ENCODE results near the gene DUOXA1. TPM values are rescaled to one million over a fixed set of nuclear protein-coding genes. Genes with fewer than 3 reads are reported as not detected.

DUOXA1 gene
- total RNA-seq, 1 experiment from 2014 or later: not detected

DNA sequence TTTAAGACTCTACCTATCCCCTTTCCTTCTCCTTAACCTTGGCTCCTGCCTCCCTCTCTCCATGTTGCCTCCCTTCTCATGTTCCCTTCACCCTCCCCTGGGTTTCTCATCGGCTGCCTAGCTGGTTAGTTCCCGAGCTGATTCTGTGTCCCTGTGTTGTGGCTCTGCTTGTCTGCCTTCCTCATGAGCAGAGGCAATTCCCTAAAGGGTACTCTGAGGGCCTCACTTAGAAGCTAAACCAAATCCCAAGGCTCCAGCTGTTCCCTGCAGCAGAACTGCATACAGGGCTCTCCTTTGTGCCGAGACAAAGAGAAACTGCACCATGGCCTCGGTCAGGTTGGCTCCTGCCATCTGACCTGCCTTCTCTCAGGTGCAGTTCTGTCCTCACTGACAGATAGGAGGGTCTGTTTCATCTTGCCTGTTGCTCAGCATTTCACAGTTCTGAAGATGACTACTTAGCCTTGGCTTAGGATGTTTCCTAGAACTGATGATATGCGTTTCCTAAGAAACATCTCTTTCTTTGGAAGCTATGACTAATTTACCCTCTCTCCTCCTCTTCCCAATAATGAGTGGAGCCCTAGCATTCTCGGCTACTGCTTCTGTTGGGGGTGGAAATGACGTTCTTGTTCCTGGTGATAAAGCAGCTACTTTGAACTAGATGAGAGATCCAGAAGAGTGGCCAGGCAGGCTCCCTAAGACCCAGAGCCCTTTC is 27.2 kb upstream of the DUOXA1 start:
- in situ Hi-C loops (cut with HindIII; ENCODE audit: low pct_unique_long_range_greater_than_20kb, low sequenced_read_pairs): no loop called here
- no peak for DNase-seq (ENCODE audit: low read depth, low spot score)

DNA sequence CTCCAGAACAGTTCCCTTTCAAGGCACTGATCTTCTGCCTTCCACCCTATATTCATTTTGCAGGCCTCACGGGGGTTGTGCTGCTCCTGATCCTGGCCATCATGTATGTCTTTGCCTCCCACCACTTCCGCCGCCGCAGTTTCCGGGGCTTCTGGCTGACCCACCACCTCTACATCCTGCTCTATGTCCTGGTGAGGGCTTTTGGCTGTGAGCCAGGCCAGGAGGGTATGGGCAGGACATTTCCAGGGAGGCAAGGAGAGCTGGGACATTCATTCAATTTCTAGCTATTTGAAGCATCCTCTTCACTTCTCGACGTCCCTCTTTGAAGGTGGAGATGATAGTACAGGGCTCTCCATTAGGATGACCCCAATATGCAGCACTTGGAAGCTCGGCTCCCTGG is 26.1 kb upstream of the DUOXA1 start:
- no peak for DNase-seq (ENCODE audit: low read depth, low spot score)
- in situ Hi-C loops (cut with HindIII; ENCODE audit: low pct_unique_long_range_greater_than_20kb, low sequenced_read_pairs): no loop called here

DNA sequence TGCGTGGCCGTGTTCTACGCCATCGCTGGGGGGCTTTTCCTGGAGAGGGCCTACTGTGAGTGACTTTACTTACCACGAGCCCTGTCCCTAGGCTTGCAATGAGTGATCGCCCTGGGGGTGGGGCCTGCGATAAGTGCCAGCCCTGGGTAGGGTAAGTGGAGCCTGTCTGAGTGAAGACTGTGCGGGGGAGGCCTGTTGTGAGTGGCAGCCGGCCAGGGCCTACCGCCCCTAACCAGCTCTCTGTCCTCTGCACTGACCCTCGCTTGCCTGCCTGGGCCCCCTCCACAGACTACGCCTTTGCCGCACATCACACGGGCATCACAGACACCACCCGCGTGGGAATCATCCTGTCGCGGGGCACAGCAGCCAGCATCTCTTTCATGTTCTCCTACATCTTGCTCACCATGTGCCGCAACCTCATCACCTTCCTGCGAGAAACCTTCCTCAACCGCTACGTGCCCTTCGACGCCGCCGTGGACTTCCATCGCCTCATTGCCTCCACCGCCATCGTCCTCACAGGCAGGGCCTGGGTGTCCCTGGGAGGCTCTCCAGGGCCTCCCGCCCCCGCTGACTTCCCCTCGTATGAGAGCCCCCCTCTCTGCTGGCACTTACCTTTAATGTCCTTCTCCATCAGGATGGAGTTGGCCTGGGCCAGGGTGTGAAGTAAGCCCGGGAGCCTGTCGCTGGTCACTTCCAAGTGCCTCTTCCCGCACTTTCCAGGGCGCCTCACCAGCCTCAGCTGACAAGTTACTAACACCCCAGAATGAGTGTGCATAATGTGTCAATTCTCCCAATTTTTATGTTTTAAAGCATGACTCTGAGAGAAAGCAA is 22.5 kb upstream of the DUOXA1 start:
- in situ Hi-C loops (cut with HindIII; ENCODE audit: low pct_unique_long_range_greater_than_20kb, low sequenced_read_pairs): no loop called here
- DNase-seq (ENCODE audit: low read depth, low spot score): no peak

DNA sequence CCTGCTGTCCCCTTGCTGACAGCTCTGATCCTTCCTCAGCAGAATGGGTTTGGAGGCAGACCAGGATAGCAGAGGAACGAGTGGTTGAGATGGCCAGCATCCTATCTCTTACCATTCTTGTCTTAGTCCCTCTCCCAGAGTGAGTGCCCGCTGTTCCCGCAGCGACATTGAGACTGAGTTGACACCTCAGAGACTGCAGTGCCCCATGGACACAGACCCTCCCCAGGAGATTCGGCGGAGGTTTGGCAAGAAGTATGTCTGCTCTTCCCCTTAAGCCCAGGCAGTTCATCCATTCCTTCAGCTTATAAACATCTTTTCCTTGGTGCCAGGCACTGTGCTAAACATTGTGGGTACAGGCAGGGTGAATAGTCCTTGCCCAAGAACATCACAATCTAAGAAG is 21.3 kb upstream of the DUOXA1 start:
- in situ Hi-C loops (cut with HindIII; ENCODE audit: low pct_unique_long_range_greater_than_20kb, low sequenced_read_pairs): no loop called here
- DNase-seq (ENCODE audit: low read depth, low spot score): no peak

DNA sequence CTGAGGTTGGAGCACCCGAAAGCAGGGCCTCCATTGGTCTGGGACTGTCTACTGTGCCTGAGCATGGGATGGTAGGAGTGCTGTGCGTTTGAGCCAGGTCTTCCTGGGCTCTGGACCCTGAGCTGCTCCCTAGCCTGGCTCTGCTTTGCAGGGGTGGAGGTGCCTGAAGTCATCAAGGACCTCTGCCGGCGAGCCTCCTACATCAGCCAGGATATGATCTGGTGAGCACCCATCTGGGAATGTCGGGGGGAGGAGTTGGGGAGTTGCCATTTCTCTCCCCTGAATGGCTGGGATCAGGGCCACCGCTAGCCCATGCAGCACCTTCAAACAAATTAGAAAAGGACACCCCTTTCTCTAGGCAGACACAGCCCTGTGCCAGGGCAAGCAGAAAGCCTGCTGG is 20.8 kb upstream of the DUOXA1 start:
- in situ Hi-C loops (cut with HindIII; ENCODE audit: low pct_unique_long_range_greater_than_20kb, low sequenced_read_pairs): no loop called here
- DNase-seq (ENCODE audit: low read depth, low spot score): no peak

DNA sequence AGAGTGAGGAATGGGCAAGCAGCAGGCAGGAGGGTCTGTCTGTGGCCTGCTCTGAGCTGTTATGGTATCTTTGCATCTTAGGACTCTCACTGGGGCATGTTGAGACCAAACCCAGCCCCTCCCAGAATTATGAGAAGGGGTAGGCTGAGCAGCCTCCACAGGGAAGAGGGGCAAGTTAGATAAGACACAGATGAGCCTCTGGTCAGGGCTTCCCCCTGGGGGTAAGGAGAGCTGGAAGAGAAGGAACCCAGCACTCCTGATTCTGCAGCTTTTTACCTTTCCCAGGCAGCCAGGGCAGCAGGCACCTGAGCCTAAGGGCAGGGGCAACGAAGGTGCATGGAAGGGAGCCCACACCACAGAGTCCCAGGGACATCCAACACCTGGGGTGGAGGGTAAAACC is 19.4 kb upstream of the DUOXA1 start:
- in situ Hi-C loops (cut with HindIII; ENCODE audit: low pct_unique_long_range_greater_than_20kb, low sequenced_read_pairs): no loop called here
- DNase-seq (ENCODE audit: low read depth, low spot score): no peak

DNA sequence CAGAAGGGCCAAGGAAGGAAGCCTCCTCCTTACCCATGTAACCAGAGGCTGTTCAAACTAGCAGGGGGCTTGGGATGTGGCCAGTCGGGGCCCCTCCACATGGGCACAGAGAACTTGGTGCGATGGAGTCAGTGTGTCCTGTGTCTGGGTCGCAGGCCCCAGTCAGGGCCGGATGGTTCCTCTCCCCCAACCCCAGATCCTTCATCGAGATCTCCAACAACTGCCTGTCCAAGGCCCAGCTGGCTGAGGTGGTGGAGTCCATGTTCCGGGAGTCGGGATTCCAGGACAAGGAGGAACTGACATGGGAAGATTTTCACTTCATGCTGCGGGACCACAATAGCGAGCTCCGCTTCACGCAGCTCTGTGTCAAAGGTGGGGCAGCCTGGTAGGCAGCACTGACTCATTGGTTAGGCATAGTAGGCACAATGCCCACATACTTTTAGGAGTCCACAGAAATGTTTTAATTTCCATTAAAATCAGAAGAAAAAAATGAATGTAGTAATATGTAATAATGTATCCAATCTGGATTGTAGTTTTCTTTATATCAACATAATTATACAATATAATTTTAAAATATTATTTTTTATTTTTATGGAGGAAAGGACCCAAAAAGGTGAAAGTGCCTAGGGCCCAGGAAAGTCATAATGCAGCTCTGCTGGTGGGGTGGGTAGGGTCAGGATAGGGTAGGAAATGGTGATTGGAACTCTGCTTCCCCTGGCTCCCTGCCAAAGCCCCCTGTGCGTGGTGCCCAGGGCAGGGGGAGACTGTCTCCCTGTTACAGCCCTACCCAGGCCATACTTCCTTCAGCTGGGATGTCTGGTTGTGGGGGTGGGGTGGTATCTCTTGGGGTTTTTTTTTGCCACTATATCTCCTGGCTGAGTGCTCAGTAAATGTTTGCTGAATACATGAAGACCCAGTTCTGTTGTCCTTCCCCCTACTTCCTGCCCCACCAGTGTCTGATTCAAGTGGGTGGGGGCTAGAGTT is 18.7 kb upstream of the DUOXA1 start:
- DNase-seq (ENCODE audit: low read depth, low spot score): no peak
- in situ Hi-C loops (cut with HindIII; ENCODE audit: low pct_unique_long_range_greater_than_20kb, low sequenced_read_pairs): no loop called here

DNA sequence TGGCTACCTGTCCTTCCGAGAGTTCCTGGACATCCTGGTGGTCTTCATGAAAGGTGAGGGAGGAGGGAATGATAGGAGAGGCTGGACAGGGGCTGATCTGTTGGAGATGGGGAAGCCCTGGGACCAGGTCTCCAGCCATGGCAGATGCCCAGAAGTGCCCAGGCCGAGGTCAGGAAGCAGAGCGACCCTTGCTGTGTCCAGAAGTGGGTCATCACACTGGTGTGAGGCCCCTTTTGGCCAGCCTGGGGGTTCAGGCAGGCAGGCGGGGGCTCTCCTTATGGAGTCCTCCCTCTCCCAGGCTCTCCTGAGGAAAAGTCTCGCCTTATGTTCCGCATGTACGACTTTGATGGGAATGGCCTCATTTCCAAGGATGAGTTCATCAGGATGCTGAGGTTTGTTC is 17.9 kb upstream of the DUOXA1 start:
- no peak for DNase-seq (ENCODE audit: low read depth, low spot score)
- in situ Hi-C loops (cut with HindIII; ENCODE audit: low pct_unique_long_range_greater_than_20kb, low sequenced_read_pairs): no loop called here

DNA sequence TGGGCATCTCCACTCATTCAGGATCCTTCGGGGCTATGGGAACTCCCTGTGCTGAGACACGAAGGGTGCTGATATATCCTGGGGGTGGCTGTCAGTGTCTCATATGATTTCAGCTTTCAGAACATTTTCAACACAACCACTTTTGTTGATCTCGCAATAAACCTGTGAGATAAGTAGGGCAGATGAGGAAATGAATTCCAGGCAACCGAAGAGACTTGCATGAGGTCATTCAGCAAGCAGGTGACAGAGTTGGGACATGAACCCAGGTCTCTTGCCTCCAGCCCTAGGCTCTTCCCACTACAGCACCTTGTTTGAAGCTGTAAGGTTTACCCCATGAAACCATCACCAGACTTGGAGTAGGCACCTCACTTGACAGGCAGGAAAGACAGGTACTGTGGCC is 16.7 kb upstream of the DUOXA1 start:
- DNase-seq (ENCODE audit: low read depth, low spot score): no peak
- in situ Hi-C loops (cut with HindIII; ENCODE audit: low pct_unique_long_range_greater_than_20kb, low sequenced_read_pairs): no loop called here

DNA sequence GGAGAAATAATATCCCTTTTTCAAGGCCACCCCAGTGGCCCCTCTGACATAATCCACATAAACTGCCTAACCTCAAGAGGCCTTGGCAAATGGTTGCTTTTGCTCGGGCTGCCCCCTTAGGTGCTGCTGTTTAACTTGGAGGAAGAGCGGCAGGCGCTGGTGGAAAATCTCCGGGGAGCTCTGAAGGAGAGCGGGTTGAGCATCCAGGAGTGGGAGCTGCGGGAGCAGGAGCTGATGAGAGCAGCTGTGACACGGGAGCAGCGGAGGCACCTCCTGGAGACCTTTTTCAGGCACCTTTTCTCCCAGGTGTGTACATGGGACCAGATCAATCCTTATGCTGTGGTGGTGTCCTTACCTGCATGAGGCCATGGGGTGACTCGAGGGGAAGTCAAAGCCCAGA is 15.1 kb upstream of the DUOXA1 start:
- in situ Hi-C loops (cut with HindIII; ENCODE audit: low pct_unique_long_range_greater_than_20kb, low sequenced_read_pairs): no loop called here

DNA sequence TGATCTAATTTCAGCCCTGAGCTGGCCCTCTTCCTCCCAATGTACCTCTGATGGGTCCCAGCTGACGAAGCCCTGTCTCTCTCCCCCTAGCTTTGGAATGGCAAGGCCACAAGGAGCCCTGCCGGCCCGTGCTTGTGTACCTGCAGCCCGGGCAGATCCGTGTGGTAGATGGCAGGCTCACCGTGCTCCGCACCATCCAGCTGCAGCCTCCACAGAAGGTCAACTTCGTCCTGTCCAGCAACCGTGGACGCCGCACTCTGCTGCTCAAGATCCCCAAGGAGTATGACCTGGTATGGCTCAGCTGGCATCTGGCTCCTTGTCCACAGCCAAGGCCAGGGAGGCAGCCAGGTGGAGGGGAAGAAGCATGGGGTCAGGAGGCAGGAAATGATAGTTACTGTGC is 14.3 kb upstream of the DUOXA1 start:
- in situ Hi-C loops (cut with HindIII; ENCODE audit: low pct_unique_long_range_greater_than_20kb, low sequenced_read_pairs): no loop called here
- DNase-seq (ENCODE audit: low read depth, low spot score): no peak

More for the DNA sequence above, 15.1 kb upstream of the DUOXA1 start:
- no peak for DNase-seq (ENCODE audit: low read depth, low spot score)

DNA sequence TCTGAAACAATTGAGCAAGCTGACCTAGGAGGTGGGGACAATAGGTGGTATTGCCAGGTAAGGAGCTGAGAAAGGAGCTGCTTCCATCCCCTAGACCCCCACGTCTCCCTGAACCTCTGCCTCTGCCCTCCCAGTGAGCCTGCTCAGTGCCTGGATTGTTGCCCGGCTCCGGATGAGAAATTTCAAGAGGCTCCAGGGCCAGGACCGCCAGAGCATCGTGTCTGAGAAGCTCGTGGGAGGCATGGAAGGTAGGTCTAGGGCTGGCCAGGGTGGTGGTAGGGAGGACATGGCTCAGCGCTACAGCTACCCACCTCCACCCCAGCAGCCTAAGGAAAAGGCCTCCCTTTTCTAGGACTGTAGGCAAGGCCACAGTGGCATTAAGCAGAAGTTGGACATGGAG is 13.4 kb upstream of the DUOXA1 start:
- no peak for DNase-seq (ENCODE audit: low read depth, low spot score)
- in situ Hi-C loops (cut with HindIII; ENCODE audit: low pct_unique_long_range_greater_than_20kb, low sequenced_read_pairs): no loop called here

DNA sequence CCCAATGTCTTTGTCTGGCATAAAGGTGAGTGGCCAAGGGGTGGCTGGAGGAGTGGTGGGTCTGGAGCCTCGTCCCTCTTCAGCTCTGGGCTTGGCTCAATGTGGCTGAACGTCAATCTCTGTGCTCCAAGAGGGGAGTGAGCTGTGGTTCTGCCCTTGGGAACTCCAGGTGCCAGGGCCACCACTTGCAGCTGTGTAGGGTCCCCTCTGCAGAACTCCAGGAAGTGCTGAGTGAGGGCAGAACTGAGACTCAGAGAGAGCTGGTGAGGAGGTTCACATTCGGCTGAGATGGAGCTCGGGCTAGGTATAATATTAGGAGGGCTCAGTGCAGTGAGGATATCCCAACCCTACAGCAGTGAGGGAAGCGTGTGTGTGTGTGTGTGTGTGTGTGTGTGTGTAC is 11.7 kb upstream of the DUOXA1 start:
- no peak for DNase-seq (ENCODE audit: low read depth, low spot score)
- in situ Hi-C loops (cut with HindIII; ENCODE audit: low pct_unique_long_range_greater_than_20kb, low sequenced_read_pairs): no loop called here

DNA sequence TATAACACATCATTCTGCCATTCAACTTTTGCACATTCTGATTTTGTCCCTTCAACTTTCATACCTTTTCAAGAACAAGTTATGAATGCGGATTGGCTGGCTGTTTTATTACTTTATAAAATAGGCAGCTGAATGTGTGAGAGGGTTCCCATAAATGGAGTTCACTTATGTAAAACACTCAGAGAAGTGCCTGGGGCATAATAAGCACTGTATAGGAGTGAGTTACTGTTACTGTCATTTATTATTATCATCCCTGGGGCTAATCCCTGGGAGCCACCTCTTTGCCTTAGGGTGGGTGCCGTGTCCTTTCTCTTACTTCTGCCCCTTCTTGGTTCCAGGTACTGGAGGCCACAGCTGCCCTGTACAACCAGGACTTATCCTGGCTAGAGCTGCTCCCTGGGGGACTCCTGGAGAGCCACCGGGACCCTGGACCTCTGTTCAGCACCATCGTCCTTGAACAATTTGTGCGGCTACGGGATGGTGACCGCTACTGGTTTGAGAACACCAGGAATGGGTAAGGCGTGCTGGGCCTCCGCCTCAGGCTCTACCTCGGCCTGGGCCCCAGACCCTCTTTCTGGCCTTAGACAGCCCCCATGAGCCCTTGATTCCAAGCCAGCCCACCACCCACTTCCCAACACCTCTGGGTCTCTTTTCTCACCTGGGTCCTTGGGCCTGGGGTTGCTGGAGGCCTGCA is 11.0 kb upstream of the DUOXA1 start:
- in situ Hi-C loops (cut with HindIII; ENCODE audit: low pct_unique_long_range_greater_than_20kb, low sequenced_read_pairs): no loop called here
- no peak for DNase-seq (ENCODE audit: low read depth, low spot score)

DNA sequence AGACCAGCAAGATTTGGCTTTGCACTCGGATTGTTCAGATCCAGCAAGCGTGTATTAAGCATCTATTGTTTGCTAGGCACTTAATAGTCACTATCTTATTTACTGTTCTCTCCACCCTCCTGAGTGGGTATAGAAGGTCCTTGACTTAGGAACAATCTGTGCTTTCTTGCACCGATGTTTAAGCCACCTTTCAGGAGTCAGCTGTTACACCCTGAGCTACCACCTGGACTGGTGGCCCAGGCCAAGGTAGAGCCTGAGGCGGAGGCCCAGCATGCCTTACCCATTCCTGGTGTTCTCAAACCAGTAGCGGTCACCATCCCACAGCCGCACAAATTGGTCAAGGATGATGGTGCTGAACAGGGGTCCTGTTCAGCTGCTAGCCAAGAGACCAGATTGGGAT is 10.1 kb upstream of the DUOXA1 start:
- in situ Hi-C loops (cut with HindIII; ENCODE audit: low pct_unique_long_range_greater_than_20kb, low sequenced_read_pairs): no loop called here
- DNase-seq (ENCODE audit: low read depth, low spot score): no peak

DNA sequence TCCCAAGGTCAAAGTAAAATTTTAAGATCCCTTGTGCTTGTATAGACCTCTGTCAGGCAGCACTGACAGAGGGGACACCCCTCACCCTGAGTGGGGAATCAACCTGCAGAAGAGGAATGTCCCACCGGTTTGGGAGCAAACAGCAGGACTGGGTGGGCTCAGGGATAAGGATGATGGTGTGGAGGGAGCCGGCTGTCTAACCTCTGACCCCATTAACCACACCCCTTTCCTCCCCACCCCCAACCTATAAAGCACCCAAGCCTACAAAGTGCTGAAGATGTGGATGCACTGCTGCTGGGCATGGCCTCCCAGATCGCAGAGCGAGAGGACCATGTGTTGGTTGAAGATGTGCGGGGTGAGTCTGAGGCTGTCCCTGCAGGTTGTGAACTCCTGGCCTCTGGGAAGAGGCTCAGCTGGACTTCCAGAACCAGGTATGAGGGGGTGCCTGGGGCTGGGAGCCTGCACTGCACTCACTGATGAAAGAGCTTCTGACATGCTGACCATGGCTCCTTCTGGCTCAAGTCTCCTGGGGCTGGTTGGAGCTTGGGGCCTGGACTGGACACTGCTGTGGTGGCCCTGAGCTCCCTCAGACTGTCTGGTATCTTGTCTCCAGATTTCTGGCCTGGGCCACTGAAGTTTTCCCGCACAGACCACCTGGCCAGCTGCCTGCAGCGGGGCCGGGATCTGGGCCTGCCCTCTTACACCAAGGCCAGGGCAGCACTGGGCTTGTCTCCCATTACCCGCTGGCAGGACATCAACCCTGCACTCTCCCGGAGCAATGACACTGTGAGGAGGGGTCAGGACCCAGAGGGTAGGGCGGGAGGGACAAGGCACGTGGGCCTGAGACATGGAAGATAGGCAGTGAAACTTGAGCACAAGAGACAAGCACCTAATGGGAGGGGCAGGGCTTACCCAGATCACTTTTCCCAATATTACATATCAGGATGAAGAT is 9.4 kb upstream of the DUOXA1 start:
- in situ Hi-C loops (cut with HindIII; ENCODE audit: low pct_unique_long_range_greater_than_20kb, low sequenced_read_pairs): no loop called here
- no peak for DNase-seq (ENCODE audit: low read depth, low spot score)

DNA sequence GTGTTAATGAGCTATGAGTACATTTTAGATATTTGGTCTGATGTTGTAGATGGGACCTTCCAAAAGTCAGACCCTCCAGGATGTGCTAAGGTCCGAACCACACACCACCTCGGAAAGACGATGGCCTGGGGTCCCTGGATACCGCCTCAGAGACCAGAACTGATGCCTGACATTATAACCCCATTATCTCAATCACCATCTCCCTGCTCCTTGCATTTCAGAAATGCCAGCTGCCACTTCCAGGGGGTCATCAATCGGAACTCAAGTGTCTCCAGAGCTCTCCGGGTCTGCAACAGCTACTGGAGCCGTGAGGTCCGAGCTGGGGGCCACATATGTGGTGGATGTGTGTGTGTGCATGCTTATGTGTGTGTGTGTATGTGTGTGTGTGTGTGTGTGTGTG is 8.0 kb upstream of the DUOXA1 start:
- DNase-seq (ENCODE audit: low read depth, low spot score): no peak
- in situ Hi-C loops (cut with HindIII; ENCODE audit: low pct_unique_long_range_greater_than_20kb, low sequenced_read_pairs): no loop called here
